Astrocyte of the hippocampus (primary cell): ENCODE results near the gene TAS2R5.
"Not testable (repeated sequence)": the region's sequence is repeated elsewhere in the genome, so short reads cannot be mapped to it uniquely, and the experiment has no call there.

Experiments
- DNase-seq: peaks from one replicate; pipeline ENCODE4 v3.0.0; 2011; ENCODE audit warnings: low read depth, low spot score

The TAS2R5 gene, protein sequence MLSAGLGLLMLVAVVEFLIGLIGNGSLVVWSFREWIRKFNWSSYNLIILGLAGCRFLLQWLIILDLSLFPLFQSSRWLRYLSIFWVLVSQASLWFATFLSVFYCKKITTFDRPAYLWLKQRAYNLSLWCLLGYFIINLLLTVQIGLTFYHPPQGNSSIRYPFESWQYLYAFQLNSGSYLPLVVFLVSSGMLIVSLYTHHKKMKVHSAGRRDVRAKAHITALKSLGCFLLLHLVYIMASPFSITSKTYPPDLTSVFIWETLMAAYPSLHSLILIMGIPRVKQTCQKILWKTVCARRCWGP

DNA sequence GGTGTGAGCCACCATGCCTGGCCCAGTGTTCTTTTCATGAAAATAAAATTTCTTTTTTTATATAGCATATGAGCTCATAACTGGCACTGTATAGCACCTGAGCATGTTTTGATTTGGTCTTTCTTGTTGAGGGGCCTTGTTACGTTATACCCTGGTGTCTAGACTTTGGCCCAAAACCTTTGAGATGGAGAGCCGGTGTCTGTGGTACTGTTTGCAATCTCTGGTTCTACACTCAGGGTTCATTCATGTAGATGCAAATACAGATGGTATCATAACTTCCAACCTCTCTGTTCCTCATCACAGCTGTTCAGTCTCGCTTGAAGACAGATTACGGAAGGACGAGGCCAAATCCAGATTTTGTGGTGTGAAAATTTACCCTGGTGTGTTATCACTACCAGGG lies at the start of gene TAS2R5:
TAS2R5 (plus strand) TSS at position 301 of the 400 bp plus-strand sequence. CDS start 145 bp downstream, outside the sequence.
- no peak for DNase-seq

DNA sequence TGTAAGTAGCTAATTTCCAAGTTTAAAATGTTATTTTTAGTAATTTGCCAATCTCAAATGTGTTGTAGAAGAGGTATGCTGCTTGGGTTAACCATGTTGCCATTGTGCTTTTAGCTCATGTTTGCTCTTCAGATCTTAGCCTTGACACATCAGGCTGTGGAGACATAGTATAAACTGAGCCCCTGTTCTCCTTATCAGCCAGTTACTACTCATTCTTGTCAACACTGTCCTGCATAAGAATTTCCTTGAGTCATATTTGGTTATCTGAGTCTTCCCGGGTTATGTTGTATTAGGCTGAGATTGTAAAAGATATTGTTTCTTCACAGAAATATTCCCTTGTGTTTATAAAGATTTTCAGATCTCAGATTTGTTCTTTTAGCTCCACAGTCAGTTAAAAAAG lies 47.8 kb upstream of the TAS2R5 start:
- DNase-seq = no peak

DNA sequence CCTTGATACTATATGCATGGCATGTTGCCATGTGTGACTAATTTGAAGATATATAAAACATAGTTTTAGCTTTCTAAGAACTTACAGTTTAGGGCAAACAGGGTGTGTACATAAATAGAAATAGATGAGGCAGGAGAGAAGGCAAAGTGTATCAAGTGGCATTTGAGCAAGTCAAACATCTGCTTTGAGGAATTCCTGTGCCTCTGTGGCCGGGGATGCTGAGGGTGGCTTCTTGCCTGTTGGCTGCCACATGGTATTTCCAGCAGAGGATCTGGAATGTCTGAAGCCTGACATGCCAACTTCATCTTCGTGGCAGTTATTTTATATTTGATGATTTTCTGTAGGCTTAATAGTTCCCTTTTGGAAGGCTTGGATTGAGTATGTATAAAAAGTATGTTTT lies 45.9 kb upstream of the TAS2R5 start:
- DNase-seq = no peak

DNA sequence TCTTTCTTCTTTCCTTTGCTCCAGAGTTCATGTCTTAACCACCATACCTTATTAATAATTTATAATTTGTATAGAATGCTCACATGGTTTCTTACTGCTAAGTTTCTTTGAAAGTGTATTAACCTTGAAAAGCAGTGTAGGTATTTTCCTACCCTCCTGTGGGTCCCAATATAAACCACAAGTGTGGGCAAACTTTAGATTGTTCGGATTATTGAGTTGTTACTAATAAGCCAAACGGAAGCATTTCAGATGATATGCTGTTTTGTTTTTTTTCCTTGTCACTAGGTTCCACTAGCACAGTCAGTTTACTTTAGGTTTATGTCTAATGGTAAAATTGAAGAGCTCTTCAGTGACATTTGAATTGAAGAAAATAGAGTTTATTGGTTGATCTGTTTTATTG lies 41.6 kb upstream of the TAS2R5 start:
- peak; percentile 74 for DNase-seq

DNA sequence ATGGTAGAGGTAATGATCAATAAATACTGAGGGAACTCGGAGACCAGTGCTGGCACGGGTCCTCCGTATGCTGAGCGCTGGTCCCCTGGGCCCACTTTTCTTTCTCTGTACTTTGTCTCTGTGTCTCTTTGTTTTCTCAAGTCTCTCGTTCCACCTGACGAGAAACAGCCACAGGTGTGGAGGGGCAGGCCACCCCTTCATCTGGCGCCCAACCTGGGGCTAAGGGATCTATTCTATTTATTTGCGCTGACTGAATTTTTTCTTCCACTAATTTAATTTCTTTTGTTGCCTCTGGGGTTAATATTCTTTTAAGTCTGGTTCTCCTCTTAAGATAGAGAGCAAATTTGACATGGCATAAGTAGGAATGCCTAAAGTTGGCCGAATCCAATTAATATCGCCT lies 38.1 kb upstream of the TAS2R5 start:
- DNase-seq = peak; percentile 30

DNA sequence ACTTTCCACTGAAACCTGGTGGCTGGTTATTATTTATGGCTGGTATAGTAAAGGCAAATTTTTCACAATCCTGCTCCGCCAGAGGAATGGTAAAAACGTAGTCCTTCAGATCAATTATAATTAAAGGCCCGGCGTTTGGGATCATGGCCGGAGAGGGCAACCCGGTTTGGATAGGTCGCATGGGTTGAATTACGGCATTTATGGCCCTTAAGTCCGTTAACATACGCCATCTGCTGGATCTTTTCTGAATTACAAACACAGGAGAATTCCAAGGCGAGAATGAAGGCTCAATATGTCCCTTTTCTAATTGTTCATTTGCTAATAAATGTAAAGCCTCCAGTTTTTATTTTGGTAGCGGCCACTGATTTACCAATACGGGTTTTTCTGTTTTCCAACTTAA lies 37.4 kb upstream of the TAS2R5 start:
- no peak for DNase-seq

DNA sequence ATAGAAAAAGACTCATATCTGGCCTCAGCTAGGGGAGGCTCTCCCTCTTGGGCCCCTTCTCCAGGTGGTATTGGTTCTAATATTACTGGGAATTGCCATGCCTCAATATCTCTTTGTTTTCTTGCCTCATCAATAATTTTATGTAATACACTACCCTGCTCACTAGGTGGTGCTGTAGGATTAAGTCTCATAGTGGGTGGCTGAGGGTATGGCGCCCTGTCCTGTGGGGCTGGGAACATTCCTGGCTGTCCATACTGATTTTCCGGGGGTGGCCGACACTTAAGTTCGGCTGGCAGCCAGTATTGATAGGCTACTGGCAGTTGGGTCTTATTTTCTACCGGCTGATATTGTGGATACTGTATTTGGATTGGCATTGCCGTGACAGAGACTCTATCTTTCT lies 35.1 kb upstream of the TAS2R5 start:
- peak; percentile 7 for DNase-seq

DNA sequence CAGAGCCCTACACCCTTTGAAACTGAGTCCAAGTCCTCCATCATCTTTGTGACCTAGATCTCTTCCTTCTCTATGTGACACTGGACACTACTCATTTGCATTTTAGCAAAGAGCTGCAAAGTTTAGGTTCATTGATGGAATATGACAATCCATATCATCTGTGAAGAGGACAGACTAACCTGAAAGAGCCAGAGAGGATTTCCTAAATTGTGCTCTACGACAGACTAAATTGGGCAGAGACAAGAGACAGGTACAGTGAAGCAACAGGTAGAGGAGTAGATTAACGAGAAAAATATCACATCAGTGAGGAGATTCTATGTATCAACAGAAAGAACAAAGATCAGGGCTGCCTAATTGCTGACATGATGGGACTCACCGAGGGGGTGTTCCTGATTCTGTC lies 26.2 kb upstream of the TAS2R5 start, which contains the start of gene TAS2R3:
TAS2R3 (plus strand) TSS at position 301 of the 400 bp plus-strand sequence; CDS start at position 363, 62 bp downstream.
- DNase-seq = no peak

DNA sequence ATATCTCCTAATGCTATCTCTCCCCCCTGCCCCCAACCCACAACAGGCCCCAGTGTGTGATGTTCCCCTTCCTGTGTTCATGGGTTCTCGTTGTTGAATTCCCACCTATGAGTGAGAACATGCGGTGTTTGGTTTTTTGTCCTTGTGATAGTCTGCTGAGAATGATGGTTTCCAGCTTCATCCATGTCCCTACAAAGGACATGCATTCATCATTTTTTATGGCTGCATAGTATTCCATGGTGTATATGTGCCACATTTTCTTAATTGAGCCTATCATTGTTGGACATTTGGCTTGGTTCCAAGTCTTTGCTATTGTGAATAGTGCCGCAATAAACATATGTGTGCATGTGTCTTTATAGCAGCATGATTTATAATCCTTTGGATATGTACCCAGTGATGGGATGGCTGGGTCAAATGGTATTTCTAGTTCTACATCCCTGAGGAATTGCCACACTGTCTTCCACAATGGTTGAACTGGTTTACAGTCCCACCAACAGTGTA lies 19.9 kb upstream of the TAS2R5 start:
- DNase-seq = not testable (repeated sequence)

DNA sequence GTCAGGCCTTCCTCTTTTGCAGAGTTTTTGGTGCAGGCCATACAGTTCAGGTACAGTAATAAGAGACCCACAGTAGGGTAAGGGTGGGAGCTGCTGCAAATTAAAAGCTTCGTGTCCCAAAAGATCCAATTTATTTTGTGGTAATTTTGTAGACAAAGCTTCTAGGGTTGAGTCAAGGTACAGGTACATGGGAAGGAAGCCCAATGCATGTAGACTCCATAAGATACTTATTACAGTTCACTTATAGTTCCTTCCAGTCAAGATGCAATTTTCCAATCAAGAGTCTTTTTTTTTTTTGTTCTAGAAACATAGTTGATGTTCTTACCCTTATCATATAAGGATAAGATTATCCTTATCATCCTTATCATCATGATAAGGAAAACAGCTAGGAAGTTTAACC lies 13.6 kb upstream of the TAS2R5 start, which contains the start of gene TAS2R4:
TAS2R4 (plus strand) TSS at position 301 of the 400 bp plus-strand sequence. CDS start 1,815 bp downstream, outside the sequence.
- DNase-seq = no peak

DNA sequence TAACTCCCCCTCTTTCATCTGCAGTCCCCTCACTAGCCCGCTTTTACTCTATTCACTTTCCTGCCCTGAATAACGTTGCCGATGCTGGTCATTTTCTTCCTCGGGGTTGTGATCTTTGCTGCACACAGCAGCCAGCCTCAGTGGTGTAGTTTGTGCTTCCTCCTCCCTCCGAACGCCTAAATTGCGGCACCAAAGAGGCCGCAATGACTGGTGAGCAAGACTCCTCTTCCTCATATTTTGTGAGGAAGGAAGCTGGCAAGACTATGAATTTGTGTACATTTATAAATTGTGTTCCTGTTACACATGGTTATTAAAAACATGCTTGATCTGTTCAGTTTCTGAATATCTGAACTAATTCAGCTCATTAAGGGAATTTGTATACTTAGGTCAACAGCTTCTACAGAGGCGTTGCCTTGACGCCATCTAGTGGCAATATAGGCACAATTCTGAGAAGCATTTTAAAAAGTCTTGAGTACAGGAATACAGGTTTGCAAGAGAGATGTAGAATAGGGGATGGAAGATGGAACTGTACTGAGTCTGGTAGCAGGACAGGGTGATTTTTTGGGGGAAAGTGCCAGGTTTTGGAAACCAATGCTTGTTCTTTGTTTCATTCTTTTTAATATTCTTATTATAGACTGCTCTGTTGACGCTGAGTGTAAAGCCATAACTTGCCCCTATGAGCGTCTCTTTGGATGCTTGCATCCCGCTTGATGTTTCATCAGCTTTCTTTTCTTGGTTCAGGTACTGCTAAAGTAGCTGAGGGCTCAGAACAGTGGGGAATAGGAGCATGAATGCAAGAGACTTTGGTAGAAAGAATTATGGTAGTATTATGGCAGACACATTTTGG lies 4.1 kb upstream of the TAS2R5 start:
- DNase-seq = peak; percentile 72

DNA sequence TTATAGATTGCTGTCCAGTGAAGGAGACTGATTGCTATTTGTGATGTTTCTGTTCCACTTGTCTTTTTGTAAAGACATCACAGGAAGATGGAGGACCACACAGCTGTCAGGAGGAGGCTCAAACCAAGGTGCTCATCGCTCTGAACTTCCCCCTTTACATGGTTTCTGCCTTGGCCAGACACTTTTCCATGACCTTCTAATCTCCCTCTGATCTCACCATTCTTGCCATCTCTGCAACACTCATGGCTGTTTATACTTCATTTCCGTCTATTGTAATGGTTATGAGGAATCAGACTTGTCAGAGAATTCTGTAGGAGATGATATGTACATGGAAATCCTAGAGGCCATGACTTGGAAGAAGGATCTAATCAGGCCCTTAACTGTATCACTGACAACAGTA lies 1.7 kb upstream of the TAS2R5 start:
- DNase-seq = no peak

DNA sequence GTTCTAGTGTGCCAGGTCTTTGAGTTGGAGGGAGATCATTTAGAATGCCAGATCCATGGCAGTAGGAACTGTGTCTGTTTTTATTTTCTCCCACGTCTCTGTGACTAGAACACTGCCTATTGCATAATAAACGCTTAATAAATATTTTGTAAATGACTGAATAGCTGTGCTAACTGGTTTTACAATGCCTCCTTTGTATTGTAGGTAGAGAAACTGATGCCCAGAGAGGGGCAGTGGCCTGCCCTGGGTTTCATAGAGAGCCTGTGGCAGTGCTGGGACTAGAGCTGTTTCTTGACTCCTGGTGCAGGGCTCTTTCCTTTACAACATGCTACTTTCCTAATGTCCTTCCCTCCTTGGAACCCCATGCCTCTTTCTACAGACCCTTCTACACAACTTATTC lies 2.5 kb downstream of the TAS2R5 start:
- no peak for DNase-seq

DNA sequence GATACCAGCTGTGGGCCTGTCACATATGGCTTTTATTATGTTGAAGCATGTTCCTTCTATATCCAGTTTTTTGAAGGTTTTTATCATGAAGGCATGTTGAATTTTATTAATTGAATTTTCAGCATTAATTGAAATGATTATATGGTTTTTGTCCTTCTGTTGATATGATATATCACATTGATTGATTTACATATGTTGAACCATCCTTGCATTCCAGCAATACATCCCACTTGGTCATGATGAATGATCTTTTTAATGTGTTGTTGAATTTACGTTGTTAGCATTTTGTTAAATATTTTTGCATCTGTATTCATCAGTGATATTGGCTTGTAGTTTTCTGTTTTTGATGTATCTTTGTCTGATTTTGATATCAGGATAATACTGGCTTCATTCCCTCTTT lies 30.1 kb downstream of the TAS2R5 start:
- no peak for DNase-seq

DNA sequence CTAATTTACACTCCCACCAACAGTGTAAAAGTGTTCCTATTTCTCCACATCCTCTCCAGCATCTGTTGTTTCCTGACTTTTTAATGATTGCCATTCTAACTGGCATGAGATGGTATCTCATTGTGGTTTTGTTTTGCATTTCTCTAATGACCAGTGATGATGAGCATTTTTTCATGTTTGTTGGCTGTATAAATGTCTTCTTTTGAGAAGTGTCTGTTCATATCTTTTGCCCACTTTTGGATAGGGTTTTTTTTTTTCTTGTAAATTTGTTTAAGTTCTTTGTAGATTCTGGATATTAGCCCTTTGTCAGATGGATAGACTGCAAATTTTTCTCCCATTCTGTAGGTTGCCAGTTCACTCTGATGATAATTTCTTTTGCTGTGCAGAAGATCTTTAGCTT lies 32.4 kb downstream of the TAS2R5 start:
- DNase-seq = not testable (repeated sequence)

DNA sequence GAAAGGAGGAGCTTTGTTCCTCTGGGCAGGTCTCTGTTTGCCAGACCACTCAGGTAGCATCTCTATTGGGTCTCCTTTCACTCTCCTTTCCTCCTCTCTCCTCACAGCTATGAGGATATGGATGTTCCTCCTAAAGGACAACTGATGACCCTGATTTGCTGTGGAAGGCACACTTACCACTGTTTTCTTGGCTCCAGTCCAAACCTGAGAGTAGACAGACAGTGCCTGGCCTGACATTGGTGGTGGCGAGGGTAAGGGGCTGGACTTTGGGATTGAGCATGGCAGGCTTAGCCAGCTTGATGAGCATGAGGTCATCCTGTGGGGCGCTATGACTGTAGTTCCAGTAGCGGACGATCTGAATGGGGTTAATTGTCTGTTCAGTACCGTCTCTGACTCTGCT lies 47.7 kb downstream of the TAS2R5 start:
- no peak for DNase-seq

DNA sequence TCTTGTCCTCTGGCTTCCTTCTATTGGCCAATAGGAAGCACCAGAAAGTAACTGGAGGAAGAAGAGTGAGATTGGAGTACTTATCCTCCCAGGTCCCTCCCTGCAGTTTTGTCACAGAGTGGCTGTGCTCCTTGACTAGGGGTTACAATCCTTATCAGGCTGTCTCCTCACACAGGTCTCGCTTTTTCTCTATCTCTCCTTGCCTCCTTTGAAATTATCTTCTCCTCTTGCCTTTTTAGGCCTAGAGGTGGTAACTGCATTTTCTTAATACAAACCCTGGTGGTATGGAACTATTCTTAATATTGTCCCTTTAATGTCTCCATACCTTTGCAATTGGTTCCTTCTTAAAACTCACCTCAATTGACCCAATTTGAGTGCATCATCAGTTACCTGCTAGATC lies 48.6 kb downstream of the TAS2R5 start:
- no peak for DNase-seq

DNA sequence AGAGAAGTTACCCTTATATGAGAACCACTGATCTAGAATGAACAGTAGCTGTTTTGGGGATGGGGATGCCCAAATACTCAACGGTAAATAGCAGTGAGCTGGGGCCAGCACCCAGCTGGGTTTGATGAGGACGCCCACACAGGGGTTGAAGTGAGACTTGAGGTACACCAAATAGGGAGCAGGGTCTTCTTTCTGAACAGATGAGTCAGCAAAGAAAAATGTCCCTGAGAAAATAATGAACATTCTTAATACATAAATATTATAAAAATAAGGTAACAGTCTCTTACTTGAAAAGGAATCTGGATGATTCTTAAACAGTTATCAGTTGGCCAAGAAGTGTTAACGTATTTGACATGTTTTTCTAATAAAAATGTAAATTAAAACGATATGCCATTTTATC lies 49.2 kb downstream of the TAS2R5 start:
- DNase-seq = no peak

DNA sequence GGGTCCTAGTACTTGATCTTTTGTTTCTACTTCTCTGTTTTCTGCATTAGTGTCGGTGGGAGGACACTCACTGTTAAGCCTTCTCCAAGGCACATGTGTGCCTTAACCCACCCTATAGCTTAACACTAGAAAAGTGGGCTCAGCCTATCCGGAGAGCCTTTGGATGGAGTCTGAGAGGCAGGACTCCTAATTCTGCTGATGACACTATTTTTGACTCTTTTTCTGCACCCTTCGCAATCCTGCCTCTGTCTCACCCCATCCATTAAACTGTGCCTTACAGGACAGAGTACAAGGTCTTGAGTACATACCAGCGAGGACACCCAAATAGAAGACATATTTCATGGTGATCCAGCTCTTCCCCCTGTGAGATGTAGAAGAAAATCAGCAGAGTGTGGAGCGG lies 50.7 kb downstream of the TAS2R5 start:
- DNase-seq = no peak
